ENCODE data around the gene PLAC8L1.
"Not testable (repeated sequence)": the region's sequence is repeated elsewhere in the genome, so short reads cannot be mapped to it uniquely, and the experiment has no call there.

Gene PLAC8L1, protein sequence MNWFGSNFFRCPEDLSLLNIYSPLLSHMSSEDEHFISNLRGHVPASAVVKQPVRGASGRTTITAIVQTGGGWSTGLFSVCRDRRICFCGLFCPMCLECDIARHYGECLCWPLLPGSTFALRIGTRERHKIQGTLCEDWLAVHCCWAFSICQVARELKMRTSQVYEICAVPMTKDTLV

DNA sequence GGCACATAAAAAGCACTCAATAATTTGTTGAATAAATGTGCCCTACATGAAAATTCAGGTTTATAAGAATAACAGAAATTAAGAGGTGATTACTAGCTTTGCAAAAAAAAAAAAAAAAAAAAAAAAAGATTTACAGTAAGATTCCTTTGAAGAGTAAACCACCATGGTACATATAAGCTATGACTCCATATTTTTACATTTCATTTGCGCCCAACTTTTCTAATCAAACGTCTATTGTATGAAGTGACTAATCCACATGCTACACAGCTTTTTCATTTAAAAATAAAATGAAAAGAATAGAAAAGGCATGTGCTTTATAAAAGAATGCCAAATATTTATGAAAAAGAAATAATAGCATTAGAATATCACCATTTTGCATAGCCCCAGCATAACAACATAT lies at the start of gene PLAC8L1:
TSS of gene PLAC8L1 (minus strand) at position 101 of the 400 bp plus-strand sequence. CDS start 1,266 bp downstream, outside the sequence.
- no peak for DNase-seq (ENCODE audit: low read depth)

DNA sequence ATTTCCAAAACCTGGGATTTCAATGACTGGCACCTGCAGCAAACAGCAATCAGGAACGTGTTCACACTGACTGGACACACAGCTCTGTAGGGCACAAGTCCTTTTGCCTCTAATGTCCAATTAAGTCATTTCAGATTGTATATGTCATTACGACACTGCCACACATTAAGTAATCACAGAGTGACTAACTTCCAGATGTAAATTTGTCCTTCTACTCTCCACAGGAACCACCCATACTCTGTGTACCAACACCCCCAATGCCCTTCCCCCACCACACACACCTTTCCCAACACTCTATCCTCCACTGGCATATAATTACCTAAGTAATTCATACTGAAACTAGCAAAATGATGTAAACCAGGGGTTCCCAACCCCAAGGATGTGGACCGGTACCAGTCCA lies 46.6 kb upstream of the PLAC8L1 start:
- no peak for DNase-seq (ENCODE audit: low read depth)

DNA sequence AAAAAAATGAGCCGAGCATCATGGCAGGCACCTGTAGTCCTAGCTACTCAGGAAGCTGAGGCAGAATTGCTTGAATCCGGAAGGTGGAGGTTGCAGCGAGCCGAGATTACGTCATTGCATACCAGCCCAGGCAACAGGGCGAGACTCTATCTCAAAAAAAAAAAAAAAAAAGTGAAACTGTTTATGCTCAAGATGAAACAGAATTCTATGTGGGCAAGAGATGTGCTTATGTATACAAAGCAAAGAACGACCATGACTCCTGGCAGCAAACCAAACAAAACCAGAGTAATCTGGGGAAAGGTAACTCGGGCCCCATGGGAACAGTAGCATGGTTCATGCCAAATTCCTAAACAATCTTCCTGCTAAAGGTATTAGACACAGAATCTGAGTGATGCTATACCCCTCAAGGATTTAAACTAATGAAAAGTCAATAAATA lies 32.6 kb upstream of the PLAC8L1 start:
- DNase-seq (ENCODE audit: low read depth): no peak

GRCh38 chr5:146130440-146131045 lies 25.2 kb upstream of the PLAC8L1 start:
- no peak for DNase-seq (ENCODE audit: low read depth)

DNA sequence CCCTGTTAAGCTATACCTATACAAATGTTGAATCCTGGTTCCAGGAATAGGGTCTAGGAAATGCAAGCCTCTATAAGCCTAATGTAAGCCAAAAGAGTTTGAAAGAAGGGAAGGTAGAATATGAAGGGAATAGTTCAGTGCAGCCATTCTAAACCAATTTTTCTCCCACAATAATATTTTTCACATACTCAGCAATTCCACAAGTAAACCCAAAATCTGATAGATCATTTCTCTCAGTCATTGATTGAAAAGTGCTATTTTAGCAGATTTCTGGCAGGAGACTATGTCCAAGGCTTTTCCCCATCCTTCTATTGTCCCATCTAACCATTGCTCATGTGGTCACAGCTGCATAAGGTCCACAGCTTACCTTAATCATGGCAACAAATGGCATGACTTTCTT lies 20.7 kb upstream of the PLAC8L1 start:
- DNase-seq (ENCODE audit: low read depth): no peak

GRCh38 chr5:146124580-146124979 lies 19.2 kb upstream of the PLAC8L1 start:
- no peak for DNase-seq (ENCODE audit: low read depth)

GRCh38 chr5:146121451-146121850 lies 16.1 kb upstream of the PLAC8L1 start:
- not testable (repeated sequence) for DNase-seq (ENCODE audit: low read depth)

DNA sequence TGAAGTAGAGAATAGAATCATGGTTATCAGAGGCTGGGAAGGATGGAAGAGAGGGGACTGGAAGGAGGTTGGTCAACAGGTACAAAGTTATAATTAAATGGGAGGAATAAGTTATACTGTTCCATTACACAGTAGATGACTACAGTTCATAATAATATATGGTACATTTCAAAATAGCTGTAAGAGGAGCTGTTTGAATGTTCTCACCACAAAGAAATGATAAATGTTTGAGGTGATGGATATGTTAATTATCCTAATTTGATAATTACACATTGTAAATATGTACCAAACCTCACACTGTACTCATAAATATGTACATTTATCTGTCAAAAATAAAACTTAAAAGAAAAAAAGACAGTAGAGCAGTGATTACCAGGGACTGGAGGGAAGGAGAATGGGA lies 12.9 kb upstream of the PLAC8L1 start:
- no peak for DNase-seq (ENCODE audit: low read depth)

DNA sequence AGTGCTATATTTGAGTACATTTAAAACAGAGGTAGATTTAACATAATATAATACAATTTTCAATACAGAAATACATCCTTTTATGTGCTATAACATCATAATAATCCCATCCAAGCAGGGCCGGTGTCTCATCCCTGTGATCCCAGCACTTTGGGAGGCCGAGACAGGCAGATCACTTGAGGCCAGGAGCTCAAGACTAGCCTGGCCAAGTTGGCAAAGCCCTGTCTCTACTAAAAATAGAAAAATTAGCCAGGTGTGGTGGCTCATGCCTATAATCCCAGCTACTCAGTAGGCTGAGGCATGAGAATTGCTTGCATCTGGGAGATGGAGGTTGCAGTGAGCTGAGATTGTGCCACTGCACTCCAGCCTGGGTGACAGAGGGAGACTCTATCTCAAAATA lies 11.8 kb upstream of the PLAC8L1 start:
- DNase-seq (ENCODE audit: low read depth): not testable (repeated sequence)

DNA sequence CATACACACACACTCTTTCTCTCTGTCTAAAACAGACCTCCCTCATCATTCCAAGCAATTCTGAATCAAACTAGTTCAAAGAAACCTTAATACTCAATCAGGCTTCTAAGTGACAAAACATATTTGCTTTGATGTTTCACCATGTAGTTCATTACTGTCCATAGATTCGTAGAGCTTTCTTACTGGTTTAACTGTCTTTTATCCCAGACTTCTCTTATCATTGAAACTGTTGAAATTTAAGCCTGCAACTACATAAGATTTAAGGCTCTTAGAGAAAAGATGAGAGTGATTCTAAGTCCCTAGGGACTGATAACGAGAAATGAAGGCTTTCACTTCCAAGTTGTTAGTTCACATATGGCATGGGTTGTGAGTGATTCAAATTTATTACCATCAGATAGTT lies 11.0 kb upstream of the PLAC8L1 start:
- DNase-seq (ENCODE audit: low read depth): no peak

- no peak for DNase-seq (ENCODE audit: low read depth)
Measured at GRCh38 chr5:146112476-146112875, 7.1 kb upstream of the PLAC8L1 start.

DNA sequence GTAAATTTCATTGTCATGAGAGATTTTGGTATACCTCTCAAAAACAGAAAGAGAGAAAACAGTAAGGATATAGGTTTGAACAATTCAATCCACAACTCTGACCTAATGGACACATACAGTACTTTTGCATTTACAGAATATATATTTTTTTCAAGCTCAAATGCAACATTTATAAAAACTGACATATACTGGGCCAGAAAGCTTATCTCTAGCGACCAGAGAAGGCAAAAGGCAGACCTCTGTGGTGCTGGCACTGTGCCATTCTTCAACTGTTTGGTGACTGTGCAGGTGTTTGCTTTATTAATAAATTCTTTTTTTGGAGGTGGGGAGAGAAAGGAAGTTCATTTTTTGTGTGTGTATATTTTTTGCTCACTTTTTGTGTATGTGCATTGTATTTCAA lies 6.0 kb upstream of the PLAC8L1 start:
- DNase-seq (ENCODE audit: low read depth): no peak

- DNase-seq (ENCODE audit: low read depth): no peak
Measured at GRCh38 chr5:146109379-146109778, 4.0 kb upstream of the PLAC8L1 start.

DNA sequence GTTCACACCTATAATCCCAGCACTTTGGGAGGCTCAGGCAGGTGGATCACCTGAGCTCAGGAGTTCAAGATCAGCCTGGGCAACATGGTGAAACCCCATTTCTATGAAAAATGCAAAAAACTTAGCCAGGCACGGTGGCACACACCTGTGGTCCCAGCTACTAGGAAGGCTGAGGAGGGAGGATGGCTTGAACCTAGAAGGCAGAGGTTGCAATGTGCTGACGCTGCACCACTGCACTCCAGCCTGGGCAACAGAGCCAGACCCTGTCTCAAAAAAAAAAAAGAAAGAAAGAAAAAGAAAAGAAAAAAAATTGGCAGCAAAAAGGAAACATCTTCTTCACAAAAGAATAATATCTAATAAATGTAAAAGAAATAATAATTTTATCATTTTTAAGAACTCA lies 3.5 kb upstream of the PLAC8L1 start:
- DNase-seq (ENCODE audit: low read depth): not testable (repeated sequence)

DNA sequence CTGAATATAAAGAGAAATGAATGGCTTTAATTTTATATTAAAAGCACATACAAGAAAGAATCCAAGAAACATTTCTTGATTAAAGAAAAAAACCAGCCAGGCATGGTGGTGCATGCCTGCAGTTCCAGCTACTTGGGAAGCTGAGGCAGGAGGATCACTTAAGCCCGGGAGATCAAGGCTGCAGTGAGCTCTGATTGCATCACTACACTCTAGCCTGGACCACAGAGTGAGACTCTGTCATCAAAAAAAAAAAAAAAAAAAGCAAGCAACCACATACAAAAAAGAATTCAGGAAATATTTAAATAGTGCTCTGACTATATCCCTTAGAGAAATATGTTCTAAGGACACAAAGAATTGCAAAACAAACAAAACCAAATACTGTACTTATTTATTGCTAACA lies 2.5 kb upstream of the PLAC8L1 start:
- no peak for DNase-seq (ENCODE audit: low read depth)

DNA sequence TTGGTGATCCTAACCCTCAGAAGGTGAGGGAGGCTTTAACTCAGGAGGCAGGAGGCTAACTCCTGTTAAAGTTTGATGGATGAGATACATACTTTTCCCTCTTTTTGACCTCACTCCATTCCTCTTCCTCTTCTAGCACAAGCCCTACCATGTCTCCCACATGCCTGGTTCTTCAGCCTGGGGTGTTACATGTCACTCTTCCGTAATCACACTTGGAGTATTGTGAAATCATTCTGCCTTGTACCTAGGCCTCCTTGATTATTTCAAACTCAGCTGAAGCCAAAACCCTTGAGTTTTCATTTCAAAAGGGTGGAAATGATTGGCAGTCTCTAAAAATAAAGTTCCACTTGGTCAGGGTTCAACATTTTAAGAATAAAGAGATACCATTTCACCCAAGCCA lies 1.8 kb downstream of the PLAC8L1 start:
- DNase-seq (ENCODE audit: low read depth): no peak

DNA sequence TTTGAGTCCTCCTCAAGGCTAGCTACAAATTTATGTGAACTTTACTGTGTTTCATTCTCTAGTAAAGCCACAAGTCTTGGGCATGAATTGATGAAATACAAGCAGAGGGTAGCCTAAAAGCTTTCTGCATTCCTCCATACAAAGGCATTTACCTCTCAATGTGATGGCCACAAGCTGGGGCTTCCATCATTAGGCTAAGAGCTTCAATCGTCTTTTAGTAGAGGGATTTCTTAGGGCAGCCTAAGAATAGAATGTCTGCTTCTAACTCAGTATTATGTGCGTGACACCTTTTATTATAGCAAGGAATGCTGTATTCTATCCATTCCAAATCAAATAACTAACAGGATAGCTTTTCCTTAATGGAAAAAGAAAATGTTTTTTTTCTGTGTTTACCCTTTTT lies 3.7 kb downstream of the PLAC8L1 start:
- no peak for DNase-seq (ENCODE audit: low read depth)

DNA sequence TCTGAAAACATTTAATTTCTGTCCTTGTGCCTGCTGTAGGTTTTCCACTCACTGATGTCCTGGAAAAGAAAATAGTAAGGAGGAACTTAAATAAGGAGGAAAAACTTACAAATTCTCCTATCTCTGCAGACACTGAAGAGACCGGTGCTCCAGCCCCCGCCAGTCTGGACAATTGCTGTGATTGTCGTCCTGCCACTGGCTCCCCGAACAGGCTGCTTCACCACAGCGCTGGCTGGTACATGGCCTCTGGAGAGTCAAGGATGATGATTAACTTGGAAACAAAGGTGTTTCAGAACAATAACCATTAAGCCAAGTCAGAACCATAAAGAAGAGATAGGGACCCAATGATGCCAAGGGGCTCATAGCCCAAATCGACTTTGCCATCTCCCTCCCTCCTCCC lies 7.3 kb downstream of the PLAC8L1 start:
- DNase-seq (ENCODE audit: low read depth): no peak

- DNase-seq (ENCODE audit: low read depth): no peak
Measured at GRCh38 chr5:146091881-146092280, 13.5 kb downstream of the PLAC8L1 start.

- no peak for DNase-seq (ENCODE audit: low read depth)
Measured at GRCh38 chr5:146089287-146089686, 16.1 kb downstream of the PLAC8L1 start.

GRCh38 chr5:146088098-146088497 lies 17.3 kb downstream of the PLAC8L1 start:
- DNase-seq (ENCODE audit: low read depth): no peak

GRCh38 chr5:146084376-146084775 lies 21.0 kb downstream of the PLAC8L1 start:
- no peak for DNase-seq (ENCODE audit: low read depth)

GRCh38 chr5:146082798-146083197 lies 22.6 kb downstream of the PLAC8L1 start:
- no peak for DNase-seq (ENCODE audit: low read depth)

GRCh38 chr5:146081556-146081955 lies 23.8 kb downstream of the PLAC8L1 start:
- DNase-seq (ENCODE audit: low read depth): no peak

Measured in activated T-cell treated with anti-CD3 and anti-CD28 coated beads for 1 hour (primary cell).